Nephron (organoid): ENCODE measurements around the gene MYBPHL.

Experiments
- H3K27ac Mint-ChIP-seq, 3 experiments: 2 replicates each; pipeline ENCODE4 v1.8.0; 2020; ENCODE audit warnings: mixed read lengths in 3 of 3, mild to moderate bottlenecking in 2 of 3, moderate library complexity in 1 of 3
- H3K27me3 Mint-ChIP-seq: 2 replicates; pipeline ENCODE4 v1.8.0; 2021; ENCODE audit warnings: low read depth, mild to moderate bottlenecking, moderate library complexity, mixed read lengths
- H3K36me3 Mint-ChIP-seq: 2 replicates; pipeline ENCODE4 v1.8.0; 2020; ENCODE audit warnings: low read depth, mixed read lengths
- H3K4me1 Mint-ChIP-seq: 2 replicates; pipeline ENCODE4 v1.8.0; 2020; ENCODE audit warnings: mixed read lengths
- H3K4me3 Mint-ChIP-seq, 3 experiments: 2 replicates each; pipeline ENCODE4 v1.8.0; 2020; ENCODE audit warnings: mild to moderate bottlenecking in 3 of 3, mixed read lengths in 3 of 3, moderate library complexity in 2 of 3
- H3K9me3 Mint-ChIP-seq: 2 replicates; pipeline ENCODE4 v1.8.0; 2020; ENCODE audit warnings: mixed read lengths
- TF ChIP-seq, protein P1 (sequence below), 3 experiments: fragments of 200-600 bp; sonication (generic); IDR thresholded peaks; one replicate each; pipeline ENCODE4 v1.5.0; 2021; ENCODE audit warnings: antibody characterized with exemption in 3 of 3; ENCODE audit not compliant: unreplicated experiment in 3 of 3

The MYBPHL gene

DNA sequence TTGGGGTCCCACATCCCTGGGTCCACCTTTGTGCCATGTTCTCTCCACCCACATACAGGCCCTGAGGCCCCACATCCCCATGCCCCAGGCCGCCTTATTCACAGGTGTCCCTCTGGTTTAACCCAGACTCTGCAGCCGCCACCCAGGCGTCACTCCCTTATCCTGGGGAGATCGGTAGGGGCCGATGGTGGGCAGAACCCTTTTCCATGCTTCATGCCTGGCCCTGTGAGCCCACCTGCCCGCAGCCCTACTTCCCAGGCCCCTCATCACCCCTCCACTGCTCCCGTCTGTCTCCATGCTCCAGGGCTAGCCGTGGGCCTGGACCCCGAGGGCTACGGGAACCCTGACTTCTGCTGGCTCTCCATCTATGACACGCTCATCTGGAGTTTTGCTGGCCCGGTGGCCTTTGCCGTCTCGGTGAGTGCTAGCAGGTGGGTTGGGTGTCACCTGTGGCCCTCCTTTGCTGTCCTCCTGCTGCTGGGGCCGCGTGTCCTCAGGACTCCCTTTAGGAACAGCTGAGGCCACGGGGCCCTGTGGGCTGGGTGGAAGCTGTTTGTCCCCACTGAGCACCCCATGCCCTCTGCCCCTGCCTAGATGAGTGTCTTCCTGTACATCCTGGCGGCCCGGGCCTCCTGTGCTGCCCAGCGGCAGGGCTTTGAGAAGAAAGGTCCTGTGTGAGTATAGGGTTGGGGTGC is 36.0 kb downstream of the MYBPHL start:
- H3K4me1 Mint-ChIP-seq: peaks cover 29% of the 10 kb centered on the region
- H3K27ac Mint-ChIP-seq: no peak overlapping the region
- H3K4me3 Mint-ChIP-seq: no peak overlapping the region
- H3K9me3 Mint-ChIP-seq: no peaks in the 10 kb centered on the region
- H3K36me3 Mint-ChIP-seq: peaks cover 24% of the 10 kb centered on the region
- TF ChIP-seq, protein P1, sequence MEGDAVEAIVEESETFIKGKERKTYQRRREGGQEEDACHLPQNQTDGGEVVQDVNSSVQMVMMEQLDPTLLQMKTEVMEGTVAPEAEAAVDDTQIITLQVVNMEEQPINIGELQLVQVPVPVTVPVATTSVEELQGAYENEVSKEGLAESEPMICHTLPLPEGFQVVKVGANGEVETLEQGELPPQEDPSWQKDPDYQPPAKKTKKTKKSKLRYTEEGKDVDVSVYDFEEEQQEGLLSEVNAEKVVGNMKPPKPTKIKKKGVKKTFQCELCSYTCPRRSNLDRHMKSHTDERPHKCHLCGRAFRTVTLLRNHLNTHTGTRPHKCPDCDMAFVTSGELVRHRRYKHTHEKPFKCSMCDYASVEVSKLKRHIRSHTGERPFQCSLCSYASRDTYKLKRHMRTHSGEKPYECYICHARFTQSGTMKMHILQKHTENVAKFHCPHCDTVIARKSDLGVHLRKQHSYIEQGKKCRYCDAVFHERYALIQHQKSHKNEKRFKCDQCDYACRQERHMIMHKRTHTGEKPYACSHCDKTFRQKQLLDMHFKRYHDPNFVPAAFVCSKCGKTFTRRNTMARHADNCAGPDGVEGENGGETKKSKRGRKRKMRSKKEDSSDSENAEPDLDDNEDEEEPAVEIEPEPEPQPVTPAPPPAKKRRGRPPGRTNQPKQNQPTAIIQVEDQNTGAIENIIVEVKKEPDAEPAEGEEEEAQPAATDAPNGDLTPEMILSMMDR (IDR thresholded peaks at IDR 0.05; ENCODE audit: unreplicated experiment in 3 of 3): no peak
- peaks cover 13% of the 10 kb centered on the region for H3K27me3 Mint-ChIP-seq

DNA sequence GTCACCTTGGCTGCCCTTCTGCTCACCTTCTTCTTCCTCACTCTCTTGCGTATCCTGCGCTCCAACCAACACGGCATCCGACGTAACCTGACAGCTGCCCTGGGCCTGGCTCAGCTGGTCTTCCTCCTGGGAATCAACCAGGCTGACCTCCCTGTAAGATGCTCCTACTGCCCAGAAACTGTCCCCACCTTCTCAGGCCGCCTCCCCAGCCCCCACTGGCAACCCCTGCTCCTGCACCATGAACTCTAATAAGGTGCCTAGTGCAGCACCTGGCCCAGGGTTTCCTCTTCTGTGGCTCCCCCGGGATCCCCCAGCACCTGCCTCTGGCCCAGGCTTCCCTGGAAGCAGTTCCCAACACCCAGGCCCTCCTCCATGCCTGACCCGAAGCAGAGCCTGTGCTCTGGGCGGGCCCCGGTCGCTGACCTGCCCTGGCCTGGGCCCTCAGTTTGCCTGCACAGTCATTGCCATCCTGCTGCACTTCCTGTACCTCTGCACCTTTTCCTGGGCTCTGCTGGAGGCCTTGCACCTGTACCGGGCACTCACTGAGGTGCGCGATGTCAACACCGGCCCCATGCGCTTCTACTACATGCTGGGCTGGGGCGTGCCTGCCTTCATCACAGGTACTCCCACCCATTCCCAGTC is 36.7 kb downstream of the MYBPHL start:
- TF ChIP-seq, protein P1 (IDR thresholded peaks at IDR 0.05; ENCODE audit: unreplicated experiment in 3 of 3): no peak
- H3K36me3 Mint-ChIP-seq: peaks cover 24% of the 10 kb centered on the region
- H3K27me3 Mint-ChIP-seq: peaks cover 8% of the 10 kb centered on the region
- no peak overlapping the region for H3K4me3 Mint-ChIP-seq
- H3K9me3 Mint-ChIP-seq: no peaks in the 10 kb centered on the region
- no peak overlapping the region for H3K27ac Mint-ChIP-seq
- H3K4me1 Mint-ChIP-seq: peaks cover 23% of the 10 kb centered on the region

GRCh38 chr1:109269212-109269980 is 37.4 kb downstream of the MYBPHL start:
- peaks cover 17% of the 10 kb centered on the region for H3K4me1 Mint-ChIP-seq
- TF ChIP-seq, protein P1 (IDR thresholded peaks at IDR 0.05; ENCODE audit: unreplicated experiment in 3 of 3): no peak
- no peak overlapping the region for H3K4me3 Mint-ChIP-seq
- peaks cover 7% of the 10 kb centered on the region for H3K27me3 Mint-ChIP-seq
- H3K36me3 Mint-ChIP-seq: peaks cover 24% of the 10 kb centered on the region
- no peak overlapping the region for H3K27ac Mint-ChIP-seq
- no peaks in the 10 kb centered on the region for H3K9me3 Mint-ChIP-seq

DNA sequence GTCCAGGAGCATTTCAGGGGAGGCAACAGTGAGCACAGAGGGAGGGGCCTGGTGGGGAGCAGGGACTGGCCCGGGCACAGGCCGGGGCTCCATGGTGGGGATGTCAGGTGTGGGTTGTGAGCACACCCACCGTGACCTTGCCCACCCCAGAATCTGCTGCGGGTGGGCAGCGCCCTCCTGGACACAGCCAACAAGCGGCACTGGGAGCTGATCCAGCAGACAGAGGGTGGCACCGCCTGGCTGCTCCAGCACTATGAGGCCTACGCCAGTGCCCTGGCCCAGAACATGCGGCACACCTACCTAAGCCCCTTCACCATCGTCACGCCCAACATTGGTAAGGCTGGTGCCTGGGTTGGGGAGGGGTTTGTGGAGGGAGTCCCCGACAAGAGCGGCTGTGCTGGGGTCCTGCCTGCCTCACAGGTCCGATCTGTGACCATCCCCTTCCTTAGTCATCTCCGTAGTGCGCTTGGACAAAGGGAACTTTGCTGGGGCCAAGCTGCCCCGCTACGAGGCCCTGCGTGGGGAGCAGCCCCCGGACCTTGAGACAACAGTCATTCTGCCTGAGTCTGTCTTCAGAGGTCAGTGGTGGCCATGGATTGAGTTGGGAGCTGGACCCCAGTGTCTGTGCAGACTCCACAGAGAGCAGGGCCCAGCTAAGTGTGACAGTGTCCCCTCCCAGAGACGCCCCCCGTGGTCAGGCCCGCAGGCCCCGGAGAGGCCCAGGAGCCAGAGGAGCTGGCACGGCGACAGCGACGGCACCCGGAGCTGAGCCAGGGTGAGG is 38.2 kb downstream of the MYBPHL start:
- Mint-ChIP-seq H3K27me3 (peaks cover 4% of the 10 kb centered on the region), H3K4me3 (no peak overlapping the region)

DNA sequence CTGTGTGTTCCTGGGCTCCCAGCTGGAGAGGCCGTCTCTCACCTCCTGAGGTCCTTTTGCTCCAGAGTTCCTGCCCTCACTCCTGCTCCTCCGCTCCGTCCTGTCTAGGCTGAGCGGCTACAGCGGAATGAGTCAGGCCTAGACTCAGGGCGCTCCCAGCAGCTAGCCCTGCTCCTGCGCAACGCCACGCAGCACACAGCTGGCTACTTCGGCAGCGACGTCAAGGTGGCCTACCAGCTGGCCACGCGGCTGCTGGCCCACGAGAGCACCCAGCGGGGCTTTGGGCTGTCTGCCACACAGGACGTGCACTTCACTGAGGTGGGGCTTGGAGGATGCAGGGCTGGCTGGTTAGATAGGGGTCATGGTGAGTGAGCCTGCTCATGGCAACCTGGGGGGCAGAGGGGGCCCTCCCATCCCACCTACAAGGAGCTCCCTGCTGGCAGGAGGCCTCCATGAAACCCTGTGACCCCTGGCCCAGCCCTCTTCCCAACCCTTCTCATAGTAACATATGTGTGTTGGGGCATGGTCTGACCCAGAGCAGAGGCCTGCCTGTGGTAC is 39.0 kb downstream of the MYBPHL start:
- Mint-ChIP-seq H3K27ac (no peak overlapping the region), H3K9me3 (no peaks in the 10 kb centered on the region), H3K4me3 (no peak overlapping the region), H3K27me3 (peaks cover 4% of the 10 kb centered on the region), H3K36me3 (peaks cover 25% of the 10 kb centered on the region), H3K4me1 (peaks cover 9% of the 10 kb centered on the region)
- TF ChIP-seq, protein P1 (IDR thresholded peaks at IDR 0.05; ENCODE audit: unreplicated experiment in 3 of 3): no peak

More for the DNA sequence above, 38.2 kb downstream of the MYBPHL start:
- Mint-ChIP-seq H3K9me3 (no peaks in the 10 kb centered on the region), H3K4me1 (peaks cover 9% of the 10 kb centered on the region), H3K36me3 (peaks cover 23% of the 10 kb centered on the region), H3K27ac (no peak overlapping the region)
- TF ChIP-seq, protein P1 (IDR thresholded peaks at IDR 0.05; ENCODE audit: unreplicated experiment in 3 of 3): no peak
